Mesodermal cell (in vitro differentiated cells): ENCODE results near the gene RND2.
"Not testable (repeated sequence)": the region's sequence is repeated elsewhere in the genome, so short reads cannot be mapped to it uniquely, and the experiment has no call there.

ENCODE experiments used
- H3K27ac ChIP-seq: 2 replicates; pipeline ENCODE4 v1.7.0; 2013; ENCODE audit warnings: mild to moderate bottlenecking, low read depth, low read length, moderate library complexity; ENCODE audit not compliant: severe bottlenecking
- H3K36me3 ChIP-seq: 2 replicates; pipeline ENCODE4 v1.7.1; 2013; ENCODE audit warnings: mild to moderate bottlenecking, low read length, moderate library complexity; ENCODE audit not compliant: control insufficient read depth, insufficient read depth
- H3K4me1 ChIP-seq: one replicate; pipeline ENCODE4 v1.7.1; 2013; ENCODE audit warnings: mild to moderate bottlenecking, low read length; ENCODE audit not compliant: insufficient read depth, control insufficient read depth, poor library complexity, severe bottlenecking
- H3K4me3 ChIP-seq: 2 replicates; pipeline ENCODE4 v1.7.0; 2013; ENCODE audit warnings: low read length, control low read depth, mild to moderate bottlenecking; ENCODE audit not compliant: insufficient read depth, poor library complexity, severe bottlenecking; ENCODE audit errors: extremely low read depth
- H3K9me3 ChIP-seq: 2 replicates; pipeline ENCODE4 v1.7.1; 2013; ENCODE audit warnings: mild to moderate bottlenecking, low read length, moderate library complexity; ENCODE audit not compliant: control insufficient read depth
- WGBS, 2 experiments: methylation state at CpG; one replicate each; pipeline ENCODE4 v1.1.5; 2013; ENCODE audit warnings: missing lambda C conversion rate in 2 of 2; ENCODE audit not compliant: insufficient coverage in 2 of 2; 5-methylcytosine and 5-hydroxymethylcytosine counted together

Gene RND2

GRCh38 chr17:43051969-43052368 lies 26.9 kb downstream of the RND2 start:
- H3K4me3 ChIP-seq = no peak overlapping the region
- H3K36me3 ChIP-seq = peaks cover 66% of the 10 kb centered on the region
- WGBS, 2 experiments = 75 to 100% methylated on average over 1 of the region's 1 CpG
- no peaks in the 10 kb centered on the region for H3K9me3 ChIP-seq
- no peaks in the 10 kb centered on the region for H3K4me1 ChIP-seq
- no peak overlapping the region for H3K27ac ChIP-seq

- H3K9me3 ChIP-seq, H3K4me1 ChIP-seq, H3K4me3 ChIP-seq, H3K27ac ChIP-seq: not testable (repeated sequence)
- peaks cover 62% of the 10 kb centered on the region for H3K36me3 ChIP-seq
- 94 to 100% methylated on average over 4 to 5 of the region's 7 CpGs for WGBS, 2 experiments
Measured at GRCh38 chr17:43053008-43053407, 28.0 kb downstream of the RND2 start.

GRCh38 chr17:43056051-43056450 lies 31.0 kb downstream of the RND2 start:
- Histone ChIP-seq H3K27ac (no peak overlapping the region), H3K4me1 (no peaks in the 10 kb centered on the region), H3K36me3 (peaks cover 58% of the 10 kb centered on the region), H3K4me3 (no peak overlapping the region), H3K9me3 (no peaks in the 10 kb centered on the region)
- WGBS, 2 experiments = 92 to 96% methylated on average over 2 to 6 of the region's 7 CpGs

GRCh38 chr17:43062984-43063638 lies 38.1 kb downstream of the RND2 start:
- 95 to 96% methylated on average over 7 to 9 of the region's 10 CpGs for WGBS, 2 experiments
- H3K36me3 ChIP-seq = peaks cover 40% of the 10 kb centered on the region

DNA sequence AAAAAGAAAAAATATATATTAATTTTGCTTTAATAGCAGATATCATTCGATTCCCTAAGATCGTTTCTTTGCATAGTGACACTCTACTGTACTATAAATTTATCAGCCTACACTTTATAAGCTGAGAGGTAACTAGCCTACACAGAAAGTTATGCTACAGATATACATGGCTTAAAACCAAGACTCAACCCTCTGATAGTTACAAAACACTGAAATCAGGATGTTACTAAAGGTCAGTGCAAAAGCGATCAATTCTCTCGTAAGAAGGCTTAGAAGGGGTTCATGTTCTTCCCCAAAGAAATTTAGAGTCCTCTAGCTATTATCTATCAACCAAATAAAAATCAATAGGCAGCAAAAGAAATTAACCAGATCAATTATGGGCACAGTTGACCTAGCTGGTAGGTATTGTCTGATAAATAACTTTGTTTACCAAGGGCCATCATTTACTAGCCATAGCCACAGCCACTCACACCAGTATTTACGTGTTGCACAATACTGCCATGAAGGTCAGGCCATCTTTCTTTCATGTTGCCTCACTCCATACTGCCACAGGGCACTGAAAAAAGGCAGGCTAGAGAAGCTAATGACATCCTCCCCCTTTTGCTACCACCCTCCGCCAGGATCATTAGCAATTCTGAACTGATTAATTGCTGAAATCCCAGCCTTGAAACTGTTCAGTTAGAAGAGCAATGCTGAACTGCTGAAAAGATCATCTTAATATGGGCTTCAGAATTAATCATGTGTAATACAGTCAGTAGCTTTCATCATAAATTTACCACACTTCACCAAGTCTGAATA lies 43.7 kb downstream of the RND2 start:
- 83 to 86% methylated on average over 2 to 3 of the region's 6 CpGs for WGBS, 2 experiments
- Histone ChIP-seq H3K36me3 (peaks cover 48% of the 10 kb centered on the region), H3K4me1 (no peaks in the 10 kb centered on the region), H3K4me3 (no peak overlapping the region), H3K9me3 (no peaks in the 10 kb centered on the region), H3K27ac (no peak overlapping the region)

More at GRCh38 chr17:43062984-43063638, 38.1 kb downstream of the RND2 start:
- no peaks in the 10 kb centered on the region for H3K4me1 ChIP-seq
- H3K27ac ChIP-seq = no peak overlapping the region
- no peak overlapping the region for H3K4me3 ChIP-seq
- no peaks in the 10 kb centered on the region for H3K9me3 ChIP-seq

DNA sequence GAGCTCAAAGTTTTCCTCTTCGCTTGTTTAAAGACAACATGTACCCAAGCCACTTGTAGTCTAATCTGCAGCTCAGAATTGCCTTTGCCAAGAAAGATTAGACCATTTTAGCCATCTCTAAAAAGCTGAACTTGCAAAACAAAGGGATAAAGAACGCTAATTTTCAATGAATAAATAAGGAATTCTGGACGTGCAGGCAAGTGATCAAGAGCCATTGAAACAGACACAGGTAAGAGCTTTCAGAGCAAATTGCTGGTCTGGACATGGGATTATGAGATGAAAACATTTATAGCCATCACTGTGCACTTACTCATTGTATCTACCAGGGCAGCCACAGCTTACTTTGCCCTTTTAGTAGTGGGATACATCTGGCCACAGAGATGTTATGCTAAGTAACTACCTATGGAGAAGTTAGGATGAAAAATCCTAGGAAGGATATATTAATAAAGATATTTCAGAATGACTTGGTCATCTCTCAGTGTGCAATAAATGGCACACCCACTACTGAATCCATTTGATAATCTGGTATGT lies 44.4 kb downstream of the RND2 start:
- no peak overlapping the region for H3K27ac ChIP-seq
- no peaks in the 10 kb centered on the region for H3K4me1 ChIP-seq
- no peaks in the 10 kb centered on the region for H3K9me3 ChIP-seq
- WGBS, 2 experiments = 93 to 100% methylated on average over 3 of the region's 3 CpGs
- H3K36me3 ChIP-seq = peaks cover 48% of the 10 kb centered on the region
- H3K4me3 ChIP-seq = no peak overlapping the region

DNA sequence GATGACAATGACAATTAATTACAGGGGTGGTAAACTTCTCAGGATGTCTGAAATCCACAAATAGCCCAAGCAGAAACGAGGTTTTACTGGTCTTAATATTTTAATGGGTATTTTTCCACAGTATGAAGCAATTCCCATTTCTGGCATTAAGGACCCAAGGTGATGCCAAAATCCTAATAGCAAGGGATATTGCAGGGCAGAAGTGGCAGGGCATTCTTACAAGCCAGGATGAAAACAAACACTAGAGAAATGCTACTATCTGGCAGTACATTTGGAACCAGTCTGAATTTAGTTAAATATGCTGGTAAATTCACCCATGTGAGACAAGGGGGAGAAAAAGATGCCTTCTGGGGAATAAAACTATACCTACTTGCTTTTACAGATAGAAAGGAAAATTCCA lies 45.2 kb downstream of the RND2 start:
- Histone ChIP-seq H3K27ac (no peak overlapping the region), H3K4me3 (no peak overlapping the region), H3K4me1 (no peaks in the 10 kb centered on the region), H3K36me3 (peaks cover 48% of the 10 kb centered on the region), H3K9me3 (no peaks in the 10 kb centered on the region)
- WGBS, 2 experiments = no CpG with 5 or more reads among the region's 1 CpG

DNA sequence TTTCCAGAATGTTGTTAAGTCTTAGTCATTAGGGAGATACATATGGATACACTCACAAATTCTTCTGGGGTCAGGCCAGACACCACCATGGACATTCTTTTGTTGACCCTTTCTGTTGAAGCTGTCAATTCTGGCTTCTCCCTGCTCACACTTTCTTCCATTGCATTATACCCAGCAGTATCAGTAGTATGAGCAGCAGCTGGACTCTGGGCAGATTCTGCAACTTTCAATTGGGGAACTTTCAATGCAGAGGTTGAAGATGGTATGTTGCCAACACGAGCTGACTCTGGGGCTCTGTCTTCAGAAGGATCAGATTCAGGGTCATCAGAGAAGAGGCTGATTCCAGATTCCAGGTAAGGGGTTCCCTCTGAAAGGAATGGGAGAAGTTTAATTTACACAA lies 45.8 kb downstream of the RND2 start:
- H3K9me3 ChIP-seq = no peaks in the 10 kb centered on the region
- H3K27ac ChIP-seq = no peak overlapping the region
- WGBS, 2 experiments = 78 to 100% methylated on average over 1 of the region's 1 CpG
- no peak overlapping the region for H3K4me3 ChIP-seq
- peaks cover 45% of the 10 kb centered on the region for H3K36me3 ChIP-seq
- no peaks in the 10 kb centered on the region for H3K4me1 ChIP-seq

DNA sequence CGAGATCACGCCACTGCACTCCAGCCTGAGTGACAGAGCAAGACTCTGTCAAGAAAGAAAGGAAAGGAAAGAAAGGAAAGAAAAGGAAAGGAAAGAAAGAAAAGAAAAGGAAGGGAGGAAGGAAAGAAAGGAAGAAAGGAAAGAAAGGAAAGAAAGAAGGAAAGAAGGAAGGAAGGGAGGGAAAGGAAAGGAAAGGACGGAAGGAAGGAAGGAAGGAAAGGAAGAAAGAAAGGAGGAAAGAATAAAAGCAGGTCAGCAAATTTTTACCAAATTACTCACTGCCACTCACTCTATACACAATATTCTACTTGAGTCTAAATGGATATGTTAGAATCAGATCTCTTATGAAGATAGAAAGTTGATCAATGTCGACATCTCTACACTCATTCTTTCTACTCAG lies 49.8 kb downstream of the RND2 start:
- Histone ChIP-seq H3K27ac (no peak overlapping the region), H3K4me1 (no peaks in the 10 kb centered on the region), H3K36me3 (peaks cover 25% of the 10 kb centered on the region), H3K4me3 (no peak overlapping the region), H3K9me3 (no peaks in the 10 kb centered on the region)
- WGBS, 2 experiments = 82 to 87% methylated on average over 2 to 3 of the region's 4 CpGs

- WGBS, 2 experiments = 88% methylated on average over 1 of the region's 1 CpG; no CpG with 5 or more reads in 1 of the 2 experiments
- Histone ChIP-seq H3K27ac (no peak overlapping the region), H3K4me3 (no peak overlapping the region)
Measured at GRCh38 chr17:43079641-43080302, 54.7 kb downstream of the RND2 start.

More at GRCh38 chr17:43079641-43080302, 54.7 kb downstream of the RND2 start:
- peaks cover 20% of the 10 kb centered on the region for H3K36me3 ChIP-seq
- no peaks in the 10 kb centered on the region for H3K9me3 ChIP-seq
- no peaks in the 10 kb centered on the region for H3K4me1 ChIP-seq
